Measurements from ENCODE around the gene ZNF74. TPM values are rescaled to one million over a fixed set of nuclear protein-coding genes. Genes with fewer than 3 reads are reported as not detected.

ZNF74 gene
- total and polyA plus RNA-seq, 4 donors, result 2.9 to 10.3 (median 4.2) TPM

DNA sequence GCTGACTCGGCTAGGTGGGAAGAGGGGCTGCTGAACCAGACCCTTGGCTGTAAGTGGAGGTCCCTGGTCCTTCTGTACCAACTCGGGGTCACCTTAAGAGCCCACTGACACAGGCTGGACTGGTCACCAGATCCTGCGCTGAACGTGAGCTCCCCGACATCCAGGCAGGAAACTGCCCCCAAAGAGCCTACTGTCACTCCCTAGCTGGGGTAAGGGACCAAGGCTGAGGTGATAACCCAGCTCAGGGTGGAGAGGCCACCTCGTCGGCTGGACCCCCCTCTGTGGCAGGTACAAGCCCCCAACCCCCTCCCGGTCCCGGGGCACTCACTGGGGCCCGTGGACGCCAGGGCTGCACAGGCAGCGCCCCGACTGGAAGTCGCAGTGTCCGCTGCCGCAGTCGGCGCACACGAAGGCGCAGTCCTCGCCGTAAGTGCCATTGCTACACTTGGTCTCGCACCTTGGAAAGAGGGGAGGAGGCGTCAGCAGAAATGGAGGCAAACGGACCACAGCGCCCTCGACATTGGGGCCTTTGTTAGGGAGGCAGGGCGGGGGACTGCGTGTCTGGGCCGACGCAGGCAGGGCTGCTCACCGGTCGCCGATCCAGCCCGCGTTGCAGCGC, 36.3 kb downstream of the ZNF74 start:
- Histone ChIP-seq H3K4me3 (ENCODE audit: low read length in 2 of 2) (no peak overlapping the region), H3K4me1 (ENCODE audit: control insufficient read depth in 1 of 2, insufficient read depth in 2 of 2, low read length in 2 of 2) (no peaks in the 10 kb centered on the region), H3K9me3 (ENCODE audit: control insufficient read depth, low read length) (no peaks in the 10 kb centered on the region), H3K27ac (ENCODE audit: low read depth in 1 of 2, low read length in 2 of 2) (no peak overlapping the region), H3K27me3 (ENCODE audit: control insufficient read depth in 1 of 2, insufficient read depth in 2 of 2, low read length in 1 of 2) (no peaks in the 10 kb centered on the region), H3K36me3 (ENCODE audit: control insufficient read depth in 1 of 2, insufficient read depth in 2 of 2, low read length in 1 of 2) (peaks cover 0 to 2% of the 10 kb centered on the region in 2 donors)
- DNase-seq, result peak in 1 of 2 donors; percentile 44
- no peak for ATAC-seq (ENCODE audit: low FRiP score)
- WGBS, 2 donors, result 87% methylated on average over 37 of the region's 37 CpGs
- intact Hi-C loops (cut with DNase I), result no loop called here

DNA sequence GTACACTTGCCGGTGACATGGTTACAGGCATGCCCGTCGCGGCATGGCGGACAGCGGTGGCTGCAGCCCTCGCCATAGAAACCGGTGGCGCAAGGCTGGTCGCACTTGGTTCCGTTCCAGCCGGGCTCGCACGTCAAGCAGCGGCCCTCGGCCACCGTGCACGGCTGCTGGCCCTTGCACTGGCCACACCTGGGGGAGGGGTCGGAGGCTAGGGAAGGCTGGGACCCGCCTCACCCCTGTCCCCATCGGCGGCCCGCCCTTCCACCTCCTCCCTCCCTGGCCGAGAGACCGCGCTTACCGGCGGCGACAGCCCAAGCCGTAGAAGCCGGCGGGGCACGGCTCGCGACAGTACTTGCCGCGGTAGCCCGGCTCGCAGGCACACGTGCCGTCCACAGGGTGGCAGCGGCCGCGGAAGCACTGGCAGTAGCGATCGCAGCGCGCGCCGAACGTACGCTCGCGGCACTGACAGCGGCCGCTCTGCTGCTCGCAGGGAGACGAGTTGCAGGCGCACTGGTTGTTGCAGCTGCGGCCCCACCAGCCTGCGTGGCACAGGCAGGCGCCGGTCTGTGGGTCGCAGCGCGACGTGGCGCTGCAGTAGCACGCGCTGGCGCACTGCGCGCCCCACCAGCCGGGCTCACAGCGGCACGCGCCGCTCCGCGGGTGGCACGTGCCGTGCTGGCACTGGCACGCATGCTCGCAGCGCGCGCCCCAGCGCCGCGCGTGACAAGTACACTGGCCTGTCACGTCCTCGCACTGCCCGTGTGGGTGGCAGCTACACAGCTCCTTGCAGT, 37.0 kb downstream of the ZNF74 start:
- H3K4me3 ChIP-seq (ENCODE audit: low read length in 2 of 2), result no peak overlapping the region
- intact Hi-C loops (cut with DNase I), result no loop called here
- no peaks in the 10 kb centered on the region for H3K27me3 ChIP-seq (ENCODE audit: control insufficient read depth in 1 of 2, insufficient read depth in 2 of 2, low read length in 1 of 2)
- ATAC-seq (ENCODE audit: low FRiP score) (no peak), DNase-seq (peak; percentile 53 to 82)
- H3K36me3 ChIP-seq (ENCODE audit: control insufficient read depth in 1 of 2, insufficient read depth in 2 of 2, low read length in 1 of 2), result peaks cover 0 to 2% of the 10 kb centered on the region in 2 donors
- no peaks in the 10 kb centered on the region for H3K4me1 ChIP-seq (ENCODE audit: control insufficient read depth in 1 of 2, insufficient read depth in 2 of 2, low read length in 2 of 2)
- H3K27ac ChIP-seq (ENCODE audit: low read depth in 1 of 2, low read length in 2 of 2), result no peak overlapping the region
- no peaks in the 10 kb centered on the region for H3K9me3 ChIP-seq (ENCODE audit: control insufficient read depth, low read length)
- 44 to 52% methylated on average over 89 to 94 of the region's 94 CpGs for WGBS, 2 donors

DNA sequence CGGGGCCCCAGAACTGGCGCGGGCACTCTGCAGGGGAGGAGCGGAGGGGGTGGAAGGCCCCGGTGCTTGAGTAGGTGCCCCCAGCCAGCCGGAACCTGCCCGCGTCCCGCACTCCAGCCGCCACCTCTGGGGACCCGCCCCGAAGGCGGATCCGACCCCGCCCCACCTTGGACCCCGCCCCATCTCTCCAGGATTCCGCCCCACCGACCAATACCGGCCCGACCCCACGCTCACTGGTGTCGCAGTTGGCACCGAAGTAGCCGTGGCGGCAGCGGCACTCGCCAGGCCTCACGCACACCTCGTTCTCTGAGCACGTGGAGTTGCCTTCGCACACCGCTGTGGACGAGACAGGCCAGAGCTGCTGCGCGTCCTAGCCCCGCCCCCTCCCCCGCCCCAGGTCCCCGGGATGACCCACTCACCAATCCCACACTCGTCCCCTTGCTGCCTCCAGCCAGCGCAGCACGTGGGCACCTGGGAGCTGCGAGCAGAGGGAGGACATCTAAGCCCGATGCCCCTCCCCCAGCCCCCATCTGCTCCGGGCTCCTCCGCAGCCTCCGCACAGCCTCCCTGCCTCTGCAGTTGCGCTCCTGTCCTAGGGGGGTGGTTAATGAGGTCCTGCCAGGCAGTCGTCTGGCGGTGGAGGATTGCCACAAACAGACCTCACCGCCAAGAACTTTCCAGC, 37.7 kb downstream of the ZNF74 start:
- Histone ChIP-seq H3K4me1 (ENCODE audit: control insufficient read depth in 1 of 2, insufficient read depth in 2 of 2, low read length in 2 of 2) (no peaks in the 10 kb centered on the region), H3K36me3 (ENCODE audit: control insufficient read depth in 1 of 2, insufficient read depth in 2 of 2, low read length in 1 of 2) (peaks cover 0 to 2% of the 10 kb centered on the region in 2 donors), H3K27me3 (ENCODE audit: control insufficient read depth in 1 of 2, insufficient read depth in 2 of 2, low read length in 1 of 2) (no peaks in the 10 kb centered on the region), H3K9me3 (ENCODE audit: control insufficient read depth, low read length) (no peaks in the 10 kb centered on the region), H3K27ac (ENCODE audit: low read depth in 1 of 2, low read length in 2 of 2) (no peak overlapping the region), H3K4me3 (ENCODE audit: low read length in 2 of 2) (no peak overlapping the region)
- peak; percentile 44 to 72 for DNase-seq
- no peak for ATAC-seq (ENCODE audit: low FRiP score)
- WGBS, 2 donors, result 68% methylated on average over 43 to 50 of the region's 50 CpGs
- intact Hi-C loops (cut with DNase I), result no loop called here

DNA sequence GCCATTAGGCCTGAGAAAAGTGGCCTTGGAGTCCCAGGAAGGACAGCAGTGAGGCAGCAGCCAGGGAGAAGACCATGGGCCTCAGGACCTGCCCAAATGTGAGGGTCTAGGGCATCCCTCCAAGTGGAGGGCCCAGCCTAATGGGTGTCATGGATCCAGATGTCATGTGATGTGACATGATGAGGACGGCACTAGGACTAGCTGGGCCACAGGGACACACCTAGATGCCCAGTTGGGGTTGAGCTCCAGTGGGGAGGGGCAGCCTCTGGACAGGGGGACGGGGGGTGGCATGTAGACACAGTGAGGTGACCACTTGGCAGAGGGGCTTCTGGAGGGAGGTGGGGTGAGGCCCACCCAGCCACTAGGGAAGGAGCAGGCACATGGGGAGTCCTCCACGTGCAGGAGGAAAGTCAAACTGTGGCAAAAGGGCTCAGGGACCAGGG, 38.3 kb downstream of the ZNF74 start:
- 81 to 88% methylated on average over 3 of the region's 3 CpGs for WGBS, 2 donors
- DNase-seq, result peak; percentile 12 to 56
- intact Hi-C loops (cut with DNase I), result no loop called here
- Histone ChIP-seq H3K4me1 (ENCODE audit: control insufficient read depth in 1 of 2, insufficient read depth in 2 of 2, low read length in 2 of 2) (no peaks in the 10 kb centered on the region), H3K27ac (ENCODE audit: low read depth in 1 of 2, low read length in 2 of 2) (no peak overlapping the region), H3K36me3 (ENCODE audit: control insufficient read depth in 1 of 2, insufficient read depth in 2 of 2, low read length in 1 of 2) (peaks cover 0 to 1% of the 10 kb centered on the region in 2 donors), H3K4me3 (ENCODE audit: low read length in 2 of 2) (no peak overlapping the region), H3K27me3 (ENCODE audit: control insufficient read depth in 1 of 2, insufficient read depth in 2 of 2, low read length in 1 of 2) (no peaks in the 10 kb centered on the region), H3K9me3 (ENCODE audit: control insufficient read depth, low read length) (no peaks in the 10 kb centered on the region)
- no peak for ATAC-seq (ENCODE audit: low FRiP score)

DNA sequence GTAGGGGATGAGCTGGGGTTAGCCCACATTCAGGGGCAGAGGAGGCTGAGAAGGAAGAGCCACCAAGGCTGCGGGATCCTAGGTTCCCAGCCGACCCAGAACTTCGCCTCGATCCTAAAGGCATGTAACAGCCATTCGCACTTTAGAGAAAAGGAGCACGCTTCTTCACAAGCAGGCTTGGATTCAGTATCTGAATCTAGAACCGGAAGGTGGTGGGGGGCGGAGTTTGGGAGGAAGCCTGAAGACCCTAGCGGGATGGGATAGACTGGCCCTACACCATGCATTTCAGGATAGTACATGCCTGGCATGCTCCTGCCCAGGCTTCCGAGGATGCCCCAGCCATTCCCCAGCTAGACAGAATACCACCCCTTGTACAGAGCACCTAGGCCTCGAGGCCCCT, 39.2 kb downstream of the ZNF74 start:
- Histone ChIP-seq H3K36me3 (ENCODE audit: control insufficient read depth in 1 of 2, insufficient read depth in 2 of 2, low read length in 1 of 2) (no peaks in the 10 kb centered on the region), H3K27ac (ENCODE audit: low read depth in 1 of 2, low read length in 2 of 2) (no peak overlapping the region), H3K4me1 (ENCODE audit: control insufficient read depth in 1 of 2, insufficient read depth in 2 of 2, low read length in 2 of 2) (no peaks in the 10 kb centered on the region), H3K4me3 (ENCODE audit: low read length in 2 of 2) (no peak overlapping the region), H3K9me3 (ENCODE audit: control insufficient read depth, low read length) (no peaks in the 10 kb centered on the region), H3K27me3 (ENCODE audit: control insufficient read depth in 1 of 2, insufficient read depth in 2 of 2, low read length in 1 of 2) (no peaks in the 10 kb centered on the region)
- DNase-seq (peak; percentile 34 to 49), ATAC-seq (ENCODE audit: low FRiP score) (no peak)
- intact Hi-C loops (cut with DNase I), result no loop called here
- 92% methylated on average over 11 of the region's 11 CpGs for WGBS, 2 donors

DNA sequence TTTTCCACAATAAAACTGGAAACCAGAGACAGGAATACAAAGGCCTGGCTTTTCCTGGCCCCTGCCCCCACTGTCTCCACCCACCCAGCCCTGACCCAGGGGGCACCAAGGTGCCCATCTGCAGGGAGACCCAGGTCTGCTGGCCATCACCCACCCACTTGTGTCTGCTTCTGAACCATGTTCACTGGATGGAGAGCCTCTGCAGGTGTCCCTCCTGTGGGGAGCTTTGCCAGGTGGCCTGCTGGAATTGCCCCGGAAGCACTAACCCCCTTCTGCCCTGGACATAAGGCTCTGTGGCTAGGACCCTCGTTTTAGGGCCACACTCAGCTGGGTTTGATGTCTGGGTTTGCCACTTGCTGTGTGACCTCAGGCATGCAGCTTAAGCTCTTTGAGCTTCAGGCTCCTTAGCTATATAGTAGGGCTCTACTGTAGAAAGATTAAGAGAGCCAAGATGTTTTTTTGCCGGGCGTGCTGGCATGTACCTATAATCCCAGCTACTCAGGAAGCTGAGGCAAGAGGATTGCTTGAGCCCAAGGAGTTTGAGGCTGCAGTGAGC, 39.8 kb downstream of the ZNF74 start:
- Histone ChIP-seq H3K4me1 (ENCODE audit: control insufficient read depth in 1 of 2, insufficient read depth in 2 of 2, low read length in 2 of 2) (no peaks in the 10 kb centered on the region), H3K27me3 (ENCODE audit: control insufficient read depth in 1 of 2, insufficient read depth in 2 of 2, low read length in 1 of 2) (no peaks in the 10 kb centered on the region), H3K27ac (ENCODE audit: low read depth in 1 of 2, low read length in 2 of 2) (no peak overlapping the region), H3K36me3 (ENCODE audit: control insufficient read depth in 1 of 2, insufficient read depth in 2 of 2, low read length in 1 of 2) (no peaks in the 10 kb centered on the region), H3K4me3 (ENCODE audit: low read length in 2 of 2) (no peak overlapping the region), H3K9me3 (ENCODE audit: control insufficient read depth, low read length) (no peaks in the 10 kb centered on the region)
- DNase-seq (peak; percentile 26 to 65), ATAC-seq (ENCODE audit: low FRiP score) (no peak)
- 57 to 60% methylated on average over 4 of the region's 4 CpGs for WGBS, 2 donors
- intact Hi-C loops (cut with DNase I), result no loop called here

DNA sequence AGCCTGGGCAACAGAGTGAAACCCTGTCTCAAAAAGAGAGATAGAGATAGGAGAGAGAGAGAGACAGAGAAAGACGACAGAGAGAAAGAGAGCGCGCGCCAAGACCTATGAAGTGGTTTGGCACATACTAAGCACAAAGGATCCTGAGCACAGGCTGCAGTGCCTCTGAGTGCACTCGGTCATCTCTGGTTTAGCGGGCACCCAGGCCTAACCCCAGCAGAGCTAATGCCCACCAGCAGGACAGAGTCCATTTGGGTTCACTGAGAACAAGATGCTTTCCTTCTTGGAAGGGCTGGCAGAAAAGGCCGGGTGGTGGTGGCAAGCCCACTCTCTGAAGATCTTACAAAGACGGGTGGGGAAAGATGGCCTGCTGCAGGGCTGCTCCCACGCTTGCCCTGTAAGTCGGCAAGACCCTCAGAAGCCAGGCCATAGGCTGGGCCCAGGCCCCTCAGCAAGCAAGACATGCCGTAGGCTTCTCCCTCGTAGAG, 40.4 kb downstream of the ZNF74 start:
- DNase-seq, result peak; percentile 34 to 40
- H3K9me3 ChIP-seq (ENCODE audit: control insufficient read depth, low read length), result no peaks in the 10 kb centered on the region
- intact Hi-C loops (cut with DNase I), result no loop called here
- no peak overlapping the region for H3K4me3 ChIP-seq (ENCODE audit: low read length in 2 of 2)
- ATAC-seq (ENCODE audit: low FRiP score), result no peak
- H3K36me3 ChIP-seq (ENCODE audit: control insufficient read depth in 1 of 2, insufficient read depth in 2 of 2, low read length in 1 of 2), result no peaks in the 10 kb centered on the region
- no peak overlapping the region for H3K27ac ChIP-seq (ENCODE audit: low read depth in 1 of 2, low read length in 2 of 2)
- H3K4me1 ChIP-seq (ENCODE audit: control insufficient read depth in 1 of 2, insufficient read depth in 2 of 2, low read length in 2 of 2), result no peaks in the 10 kb centered on the region
- no peaks in the 10 kb centered on the region for H3K27me3 ChIP-seq (ENCODE audit: control insufficient read depth in 1 of 2, insufficient read depth in 2 of 2, low read length in 1 of 2)
- 88 to 90% methylated on average over 12 of the region's 12 CpGs for WGBS, 2 donors

DNA sequence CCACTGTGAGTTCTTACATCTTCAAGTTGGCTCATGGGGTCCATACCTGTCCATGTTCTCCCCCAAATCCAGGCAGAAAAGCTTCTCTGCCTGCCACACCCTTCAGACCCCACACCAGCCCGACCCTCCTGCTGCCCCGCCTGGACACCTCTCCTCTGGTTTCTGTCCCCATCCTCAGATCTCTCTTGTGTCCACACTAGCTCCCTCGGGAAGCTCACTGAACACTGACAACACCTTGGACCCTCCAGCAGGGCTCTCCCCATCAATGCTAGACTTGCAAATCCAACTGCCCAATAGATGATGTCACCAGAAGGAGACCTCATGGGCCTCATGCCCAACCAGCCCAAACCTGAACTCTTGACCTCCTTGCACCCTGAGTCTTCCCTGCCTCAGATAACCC, 40.8 kb downstream of the ZNF74 start:
- intact Hi-C loops (cut with DNase I), result no loop called here
- no peak overlapping the region for H3K4me3 ChIP-seq (ENCODE audit: low read length in 2 of 2)
- 93 to 100% methylated on average over 3 of the region's 3 CpGs for WGBS, 2 donors
- H3K9me3 ChIP-seq (ENCODE audit: control insufficient read depth, low read length), result no peaks in the 10 kb centered on the region
- H3K27me3 ChIP-seq (ENCODE audit: control insufficient read depth in 1 of 2, insufficient read depth in 2 of 2, low read length in 1 of 2), result no peaks in the 10 kb centered on the region
- no peaks in the 10 kb centered on the region for H3K4me1 ChIP-seq (ENCODE audit: control insufficient read depth in 1 of 2, insufficient read depth in 2 of 2, low read length in 2 of 2)
- ATAC-seq (ENCODE audit: low FRiP score) (no peak), DNase-seq (peak; percentile 5 to 19)
- H3K27ac ChIP-seq (ENCODE audit: low read depth in 1 of 2, low read length in 2 of 2), result no peak overlapping the region
- H3K36me3 ChIP-seq (ENCODE audit: control insufficient read depth in 1 of 2, insufficient read depth in 2 of 2, low read length in 1 of 2), result no peaks in the 10 kb centered on the region
